RWPE1 (cell line): ENCODE results near the gene ACTR3.

ENCODE experiments used
- CTCF ChIA-PET: fragments of 350-600 bp; sonication (Branson Sonifier 250); formaldehyde crosslinking; extraction: SDS; loops from one replicate; lab custom pipeline; 2021; lab: Yijun Ruan, JAX
- POLR2A ChIA-PET: fragments of 400-600 bp; formaldehyde crosslinking; extraction: SDS; loops from one replicate; lab custom pipeline; 2020; ENCODE audit warnings: antibody characterized with exemption; ENCODE audit not compliant: low non-redundant PET; lab: Yijun Ruan, JAX
- DNase-seq: peaks from one replicate; pipeline ENCODE4 v3.0.0; 2012; ENCODE audit warnings: low spot score
- H3K27ac ChIP-seq: fragments of 450-650 bp; 2 replicates; pipeline ENCODE4 v1.5.1; 2017
- TF ChIP-seq, protein P1 (sequence below): fragments of 450-650 bp; conservative IDR thresholded peaks from 2 replicates; pipeline ENCODE4 v1.5.1; 2017; ENCODE audit warnings: low read depth, mild to moderate bottlenecking

ACTR3 gene

DNA sequence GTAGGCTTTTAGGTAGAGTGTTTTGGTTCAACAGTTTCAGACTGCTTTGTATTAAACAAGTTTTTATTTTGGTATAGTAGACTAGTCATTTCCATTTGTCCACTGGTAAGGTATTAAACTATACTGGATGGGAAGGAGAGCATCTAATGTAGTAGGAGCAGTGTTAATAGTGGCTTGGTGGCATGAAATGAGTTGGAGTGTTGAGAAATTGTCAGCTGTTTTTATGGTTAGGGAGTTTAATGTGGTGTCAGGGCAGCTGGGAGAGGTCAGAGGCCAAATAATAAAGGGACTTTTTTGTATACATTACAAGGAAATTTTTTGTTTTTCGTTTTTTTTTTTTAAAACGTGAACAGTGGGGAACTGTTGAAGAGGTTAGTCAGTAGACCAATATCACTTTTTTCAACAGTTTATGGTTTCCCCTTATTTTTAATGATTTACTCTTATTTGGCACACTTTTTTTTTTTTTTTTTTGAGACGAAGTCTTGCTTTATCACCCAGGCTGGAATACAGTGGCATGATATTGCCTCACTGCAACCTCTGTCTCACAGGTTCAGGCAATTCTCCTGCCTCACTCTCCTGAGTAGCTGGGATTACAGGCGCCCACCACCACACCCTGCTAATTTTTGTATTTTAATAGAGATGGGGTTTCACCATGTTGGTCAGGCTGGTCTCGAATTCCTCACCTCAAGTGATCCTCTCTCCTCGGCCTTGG lies 21.2 kb downstream of the ACTR3 start:
- TF ChIP-seq, protein P1, sequence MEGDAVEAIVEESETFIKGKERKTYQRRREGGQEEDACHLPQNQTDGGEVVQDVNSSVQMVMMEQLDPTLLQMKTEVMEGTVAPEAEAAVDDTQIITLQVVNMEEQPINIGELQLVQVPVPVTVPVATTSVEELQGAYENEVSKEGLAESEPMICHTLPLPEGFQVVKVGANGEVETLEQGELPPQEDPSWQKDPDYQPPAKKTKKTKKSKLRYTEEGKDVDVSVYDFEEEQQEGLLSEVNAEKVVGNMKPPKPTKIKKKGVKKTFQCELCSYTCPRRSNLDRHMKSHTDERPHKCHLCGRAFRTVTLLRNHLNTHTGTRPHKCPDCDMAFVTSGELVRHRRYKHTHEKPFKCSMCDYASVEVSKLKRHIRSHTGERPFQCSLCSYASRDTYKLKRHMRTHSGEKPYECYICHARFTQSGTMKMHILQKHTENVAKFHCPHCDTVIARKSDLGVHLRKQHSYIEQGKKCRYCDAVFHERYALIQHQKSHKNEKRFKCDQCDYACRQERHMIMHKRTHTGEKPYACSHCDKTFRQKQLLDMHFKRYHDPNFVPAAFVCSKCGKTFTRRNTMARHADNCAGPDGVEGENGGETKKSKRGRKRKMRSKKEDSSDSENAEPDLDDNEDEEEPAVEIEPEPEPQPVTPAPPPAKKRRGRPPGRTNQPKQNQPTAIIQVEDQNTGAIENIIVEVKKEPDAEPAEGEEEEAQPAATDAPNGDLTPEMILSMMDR = no peak
- ChIA-PET POLR2A (no interaction called here), CTCF (interaction anchor here (0.7 kb wide), 1 partner anchor 156 kb away, joined by 5 read pairs; no protein-coding TSS in a partner anchor)
- H3K27ac ChIP-seq = no peak overlapping the region
- no peak for DNase-seq

DNA sequence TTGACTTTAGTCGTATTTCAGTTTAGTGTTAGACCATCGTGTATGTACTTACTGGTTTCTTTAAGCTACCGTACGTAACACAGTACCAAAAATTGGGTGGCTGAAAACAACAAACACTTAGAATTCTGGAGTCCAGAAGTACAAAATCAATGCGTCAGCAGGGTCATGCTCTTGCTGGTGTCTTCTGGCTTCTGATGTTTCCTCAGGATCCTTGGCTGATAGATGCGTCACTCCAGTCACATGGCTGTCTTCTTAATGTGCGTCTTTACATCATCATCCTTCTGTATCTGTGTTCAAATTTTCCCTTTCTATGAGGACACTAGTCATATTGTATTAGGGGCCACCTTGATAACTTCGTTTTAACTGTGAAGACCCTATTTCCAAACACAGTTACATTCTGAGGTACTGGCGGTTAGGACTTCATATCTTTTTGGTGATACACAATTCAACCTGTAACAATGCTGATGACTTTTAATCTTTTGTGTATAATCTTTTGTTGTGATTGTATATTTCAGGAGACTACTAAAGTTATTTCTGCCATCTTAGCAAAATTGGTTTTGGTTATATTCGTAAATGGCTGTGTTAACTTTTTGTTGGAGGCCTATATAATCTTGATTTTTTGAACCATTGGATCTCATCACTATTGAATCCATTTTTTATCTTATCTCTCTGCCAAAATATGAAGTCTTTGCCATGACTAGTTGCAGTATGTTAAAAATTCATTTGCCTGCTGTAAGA lies 25.4 kb downstream of the ACTR3 start:
- POLR2A ChIA-PET = no interaction called here
- CTCF ChIA-PET = no interaction called here
- H3K27ac ChIP-seq = no peak overlapping the region
- DNase-seq = no peak
- TF ChIP-seq, protein P1 = no peak

DNA sequence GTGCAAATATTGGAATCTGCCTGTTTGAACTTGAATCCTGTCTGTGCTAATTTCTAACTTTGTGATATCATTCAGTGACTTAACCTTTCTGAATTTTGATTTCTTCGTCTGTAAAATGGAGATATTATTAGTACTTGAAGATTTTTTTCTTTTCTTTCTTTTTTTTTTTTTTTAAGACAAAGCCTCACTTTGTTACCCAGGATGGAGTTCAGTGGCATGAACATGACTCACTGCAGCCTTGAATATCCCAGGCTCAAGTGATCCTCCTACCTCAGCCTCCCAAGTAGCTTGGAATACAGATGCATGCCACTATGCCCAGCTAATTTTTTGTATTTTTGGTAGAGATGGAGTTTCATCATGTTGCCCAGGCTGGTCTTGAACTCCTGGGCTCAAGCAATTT lies 28.3 kb downstream of the ACTR3 start:
- no peak overlapping the region for H3K27ac ChIP-seq
- POLR2A ChIA-PET = no interaction called here
- no peak for DNase-seq
- TF ChIP-seq, protein P1 = no peak
- CTCF ChIA-PET = no interaction called here

DNA sequence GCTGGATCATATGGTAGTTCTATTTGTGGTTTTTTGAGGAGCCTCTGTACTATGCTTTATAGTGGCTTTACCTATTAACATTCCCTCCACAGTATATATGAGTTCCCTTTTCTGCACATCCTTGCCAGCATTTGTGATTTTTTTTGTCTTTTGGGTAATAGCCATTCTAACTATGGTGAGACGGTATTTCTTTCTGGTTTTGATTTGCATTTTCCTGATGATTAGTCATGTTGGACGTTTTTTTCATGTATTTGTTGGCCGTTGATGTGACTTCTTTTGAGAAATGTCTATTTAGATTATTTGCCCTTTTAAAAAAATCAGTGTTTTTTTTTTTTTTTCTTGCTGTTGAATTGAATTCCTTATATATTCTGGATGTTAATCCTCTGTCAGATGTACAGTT lies 31.1 kb downstream of the ACTR3 start:
- no peak overlapping the region for H3K27ac ChIP-seq
- ChIA-PET POLR2A (no interaction called here), CTCF (no interaction called here)
- TF ChIP-seq, protein P1 = no peak
- DNase-seq = no peak

DNA sequence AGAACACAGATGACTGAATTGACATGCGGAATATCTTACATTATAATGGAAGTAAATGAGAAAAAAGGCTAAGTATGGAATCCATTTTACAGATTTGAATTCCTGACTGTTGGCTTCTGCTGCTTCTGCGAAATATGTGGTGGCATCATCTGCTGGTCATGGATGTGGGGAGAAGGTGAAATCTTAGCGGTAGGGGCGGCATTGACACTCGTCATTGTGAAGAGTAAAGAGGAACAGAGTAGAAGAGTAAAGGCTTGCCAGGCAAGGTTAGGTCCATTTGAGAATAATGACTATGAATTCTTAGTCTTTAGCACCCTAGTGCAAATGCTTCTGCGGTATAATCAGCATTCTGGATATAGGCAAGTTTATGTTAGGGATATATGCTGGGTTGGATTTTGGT lies 32.4 kb downstream of the ACTR3 start:
- ChIA-PET POLR2A (no interaction called here), CTCF (no interaction called here)
- DNase-seq = no peak
- H3K27ac ChIP-seq = no peak overlapping the region
- TF ChIP-seq, protein P1 = no peak

DNA sequence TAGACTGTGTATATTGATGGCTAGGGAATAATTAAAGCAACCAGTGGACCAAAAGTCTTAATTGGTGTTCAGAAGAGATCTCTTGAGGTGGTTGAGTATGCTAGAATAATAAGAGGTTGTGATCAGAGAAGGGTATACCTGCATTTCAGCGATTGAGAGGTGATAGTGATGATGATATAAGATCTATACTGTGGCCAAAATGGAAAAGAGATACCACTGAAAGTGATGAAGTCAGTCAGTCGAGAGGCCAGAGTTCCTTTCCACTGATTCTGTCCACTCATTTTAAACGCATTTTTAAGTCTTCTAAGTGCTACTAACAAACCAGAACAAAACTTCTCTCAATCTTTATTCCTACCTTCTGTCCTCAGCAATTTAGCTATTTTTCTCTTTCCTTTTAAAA lies 32.9 kb downstream of the ACTR3 start:
- DNase-seq = no peak
- TF ChIP-seq, protein P1 = no peak
- no peak overlapping the region for H3K27ac ChIP-seq
- CTCF ChIA-PET = no interaction called here
- POLR2A ChIA-PET = no interaction called here
